ENCODE data around the gene ESPNL. TPM values are rescaled to one million over a fixed set of nuclear protein-coding genes. Genes with fewer than 3 reads are reported as not detected.

ESPNL gene
- total and polyA plus RNA-seq, 5 donors from 2014 or later, result not detected

- Mint-ChIP-seq H3K4me1 (peaks cover 0 to 5% (median under 1%) of the 10 kb centered on the region in 4 donors), H3K9me3 (no peaks in the 10 kb centered on the region), H3K4me3 (no peak overlapping the region), H3K36me3 (peaks cover 6% of the 10 kb centered on the region), H3K27me3 (no peaks in the 10 kb centered on the region), H3K27ac (peak overlapping the region in 1 of 3 donors; percentile 21)
- no peaks in the 10 kb centered on the region for H3K27me3 ChIP-seq (ENCODE audit: control insufficient read depth, insufficient read depth, low read length)
- no peaks in the 10 kb centered on the region for H3K4me1 ChIP-seq (ENCODE audit: control insufficient read depth, insufficient read depth, low read length, poor library complexity, severe bottlenecking)
- H3K9me3 ChIP-seq (ENCODE audit: control insufficient read depth in 2 of 2, low read length in 2 of 2), result no peaks in the 10 kb centered on the region
- ATAC-seq (ENCODE audit: low read depth in 2 of 2), result no peak
- no peak overlapping the region for H3K27ac ChIP-seq (ENCODE audit: insufficient read depth, low read length, poor library complexity, severe bottlenecking)
- H3K4me3 ChIP-seq (ENCODE audit: low read depth, low read length), result no peak overlapping the region
- DNase-seq, result no peak
- H3K36me3 ChIP-seq (ENCODE audit: control insufficient read depth, insufficient read depth, low read length), result no peaks in the 10 kb centered on the region
Measured at GRCh38 chr2:238096311-238097011, 3.7 kb upstream of the ESPNL start.

GRCh38 chr2:238097201-238097987 lies 2.7 kb upstream of the ESPNL start:
- H3K27ac Mint-ChIP-seq, result no peak overlapping the region
- no peak for DNase-seq
- H3K4me3 Mint-ChIP-seq, result no peak overlapping the region
- Histone ChIP-seq H3K4me1 (ENCODE audit: control insufficient read depth, insufficient read depth, low read length, poor library complexity, severe bottlenecking) (no peaks in the 10 kb centered on the region), H3K4me3 (ENCODE audit: low read depth, low read length) (no peak overlapping the region), H3K9me3 (ENCODE audit: control insufficient read depth in 2 of 2, low read length in 2 of 2) (no peaks in the 10 kb centered on the region), H3K36me3 (ENCODE audit: control insufficient read depth, insufficient read depth, low read length) (no peaks in the 10 kb centered on the region), H3K27me3 (ENCODE audit: control insufficient read depth, insufficient read depth, low read length) (no peaks in the 10 kb centered on the region), H3K27ac (ENCODE audit: insufficient read depth, low read length, poor library complexity, severe bottlenecking) (no peak overlapping the region)
- ATAC-seq (ENCODE audit: low read depth in 2 of 2), result no peak
- no peaks in the 10 kb centered on the region for H3K27me3 Mint-ChIP-seq
- H3K36me3 Mint-ChIP-seq, result peaks cover 6% of the 10 kb centered on the region
- peaks cover 0 to 5% (median under 1%) of the 10 kb centered on the region in 4 donors for H3K4me1 Mint-ChIP-seq
- H3K9me3 Mint-ChIP-seq, result no peaks in the 10 kb centered on the region

- H3K4me1 Mint-ChIP-seq, result peaks cover 0 to 5% (median under 1%) of the 10 kb centered on the region in 4 donors
- Histone ChIP-seq H3K4me3 (ENCODE audit: low read depth, low read length) (no peak overlapping the region), H3K36me3 (ENCODE audit: control insufficient read depth, insufficient read depth, low read length) (no peaks in the 10 kb centered on the region), H3K4me1 (ENCODE audit: control insufficient read depth, insufficient read depth, low read length, poor library complexity, severe bottlenecking) (no peaks in the 10 kb centered on the region), H3K27me3 (ENCODE audit: control insufficient read depth, insufficient read depth, low read length) (no peaks in the 10 kb centered on the region), H3K27ac (ENCODE audit: insufficient read depth, low read length, poor library complexity, severe bottlenecking) (no peak overlapping the region), H3K9me3 (ENCODE audit: control insufficient read depth in 2 of 2, low read length in 2 of 2) (no peaks in the 10 kb centered on the region)
- peak in 1 of 2 donors; percentile 40 for ATAC-seq (ENCODE audit: low read depth in 2 of 2)
- H3K4me3 Mint-ChIP-seq, result no peak overlapping the region
- H3K27ac Mint-ChIP-seq, result no peak overlapping the region
- DNase-seq, result no peak
- peaks cover 6% of the 10 kb centered on the region for H3K36me3 Mint-ChIP-seq
- no peaks in the 10 kb centered on the region for H3K9me3 Mint-ChIP-seq
- H3K27me3 Mint-ChIP-seq, result no peaks in the 10 kb centered on the region
Measured at GRCh38 chr2:238097988-238098871, 1.9 kb upstream of the ESPNL start.

GRCh38 chr2:238098901-238099713 lies 1.0 kb upstream of the ESPNL start:
- no peak for ATAC-seq (ENCODE audit: low read depth in 2 of 2)
- H3K9me3 Mint-ChIP-seq, result no peaks in the 10 kb centered on the region

DNA sequence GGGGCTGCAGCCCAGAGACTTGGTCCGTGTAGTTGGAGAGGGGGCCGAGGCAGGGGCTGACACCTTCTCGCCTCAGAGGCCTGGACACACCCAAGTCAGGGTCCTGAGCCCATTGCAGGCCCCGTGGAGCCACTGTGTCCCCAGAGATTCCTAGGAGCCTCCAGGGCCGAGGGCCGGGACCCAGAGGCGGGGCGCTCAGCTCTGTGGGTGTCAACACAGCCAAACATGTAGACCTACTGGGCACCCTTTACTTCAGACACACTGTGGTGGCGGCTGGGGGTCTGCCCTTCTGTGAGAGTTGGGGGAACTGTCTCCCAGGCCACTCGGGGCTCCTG lies 459 bp upstream of the ESPNL start:
- no peak overlapping the region for H3K4me3 Mint-ChIP-seq
- Histone ChIP-seq H3K27me3 (ENCODE audit: control insufficient read depth, insufficient read depth, low read length) (no peaks in the 10 kb centered on the region), H3K9me3 (ENCODE audit: control insufficient read depth in 2 of 2, low read length in 2 of 2) (no peaks in the 10 kb centered on the region), H3K27ac (ENCODE audit: insufficient read depth, low read length, poor library complexity, severe bottlenecking) (no peak overlapping the region), H3K36me3 (ENCODE audit: control insufficient read depth, insufficient read depth, low read length) (no peaks in the 10 kb centered on the region), H3K4me1 (ENCODE audit: control insufficient read depth, insufficient read depth, low read length, poor library complexity, severe bottlenecking) (no peaks in the 10 kb centered on the region), H3K4me3 (ENCODE audit: low read depth, low read length) (no peak overlapping the region)
- H3K27ac Mint-ChIP-seq, result no peak overlapping the region
- ATAC-seq (ENCODE audit: low read depth in 2 of 2) (no peak), DNase-seq (no peak)
- no peaks in the 10 kb centered on the region for H3K9me3 Mint-ChIP-seq
- peaks cover 0 to 5% (median under 1%) of the 10 kb centered on the region in 4 donors for H3K4me1 Mint-ChIP-seq
- H3K27me3 Mint-ChIP-seq, result no peaks in the 10 kb centered on the region
- H3K36me3 Mint-ChIP-seq, result peaks cover 6% of the 10 kb centered on the region

More at GRCh38 chr2:238098901-238099713, 1.0 kb upstream of the ESPNL start:
- H3K9me3 ChIP-seq (ENCODE audit: control insufficient read depth in 2 of 2, low read length in 2 of 2), result no peaks in the 10 kb centered on the region
- Mint-ChIP-seq H3K36me3 (peaks cover 6% of the 10 kb centered on the region), H3K27ac (no peak overlapping the region), H3K4me1 (peaks cover 0 to 5% (median under 1%) of the 10 kb centered on the region in 4 donors), H3K4me3 (no peak overlapping the region), H3K27me3 (no peaks in the 10 kb centered on the region)
- no peaks in the 10 kb centered on the region for H3K27me3 ChIP-seq (ENCODE audit: control insufficient read depth, insufficient read depth, low read length)
- H3K36me3 ChIP-seq (ENCODE audit: control insufficient read depth, insufficient read depth, low read length), result no peaks in the 10 kb centered on the region
- no peak overlapping the region for H3K27ac ChIP-seq (ENCODE audit: insufficient read depth, low read length, poor library complexity, severe bottlenecking)
- no peaks in the 10 kb centered on the region for H3K4me1 ChIP-seq (ENCODE audit: control insufficient read depth, insufficient read depth, low read length, poor library complexity, severe bottlenecking)
- no peak overlapping the region for H3K4me3 ChIP-seq (ENCODE audit: low read depth, low read length)
- DNase-seq, result no peak

- H3K27ac ChIP-seq (ENCODE audit: insufficient read depth, low read length, poor library complexity, severe bottlenecking), result no peak overlapping the region
- Mint-ChIP-seq H3K27ac (no peak overlapping the region), H3K4me3 (no peak overlapping the region), H3K36me3 (no peaks in the 10 kb centered on the region), H3K4me1 (peaks cover 0 to 5% (median under 1%) of the 10 kb centered on the region in 4 donors), H3K9me3 (no peaks in the 10 kb centered on the region), H3K27me3 (no peaks in the 10 kb centered on the region)
- H3K4me3 ChIP-seq (ENCODE audit: low read depth, low read length), result no peak overlapping the region
- no peaks in the 10 kb centered on the region for H3K27me3 ChIP-seq (ENCODE audit: control insufficient read depth, insufficient read depth, low read length)
- ATAC-seq (ENCODE audit: low read depth in 2 of 2) (no peak), DNase-seq (no peak)
- no peaks in the 10 kb centered on the region for H3K9me3 ChIP-seq (ENCODE audit: control insufficient read depth in 2 of 2, low read length in 2 of 2)
- H3K36me3 ChIP-seq (ENCODE audit: control insufficient read depth, insufficient read depth, low read length), result no peaks in the 10 kb centered on the region
- H3K4me1 ChIP-seq (ENCODE audit: control insufficient read depth, insufficient read depth, low read length, poor library complexity, severe bottlenecking), result no peaks in the 10 kb centered on the region
Measured at GRCh38 chr2:238100821-238101771, 956 bp downstream of the ESPNL start.
